Panc1 (cell line): ENCODE results near the gene GOLGA1. TPM values are rescaled to one million over a fixed set of nuclear protein-coding genes. Genes with fewer than 3 reads are reported as not detected.

Source experiments
- ATAC-seq: fragments of 200-7000 bp; cut with Tn5 transposase; 2 replicates; pipeline ENCODE4 v1.9.1; 2020; ENCODE audit warnings: mild to moderate bottlenecking, moderate library complexity
- BruUV-seq: library from RNA; stranded (reverse); fragments of 400-500 nt; replicated peaks from 2 replicates; lab custom pipeline; 2021; lab: Mats Ljungman, UMichigan
- CTCF ChIA-PET: fragments of 300-600 bp; sonication (Branson Sonifier 250); formaldehyde crosslinking; loops from one replicate; lab custom pipeline; 2022; ENCODE audit warnings: antibody characterized with exemption; lab: Charles Lee
- POLR2A ChIA-PET: fragments of 300-600 bp; sonication (Branson Sonifier 250); formaldehyde crosslinking; loops from one replicate; lab custom pipeline; 2022; ENCODE audit warnings: antibody characterized with exemption; lab: Charles Lee
- DNase-seq: peaks from one replicate; pipeline ENCODE4 v3.0.0-alpha.2; 2010; ENCODE audit warnings: low read depth, low spot score
- H3K27ac ChIP-seq: 2 replicates; pipeline ENCODE4 v1.5.1; 2011; ENCODE audit warnings: mild to moderate bottlenecking, low read length, inconsistent platforms
- H3K27me3 ChIP-seq: fragments of 200-500 bp; sonication (Bioruptor generic); 2 replicates; pipeline ENCODE4 v1.6.0; 2014; ENCODE audit warnings: low read length, inconsistent platforms; ENCODE audit not compliant: control insufficient read depth, insufficient read depth
- H3K36me3 ChIP-seq: fragments of 200-500 bp; sonication (Bioruptor generic); 2 replicates; pipeline ENCODE4 v1.5.1; 2014; ENCODE audit warnings: inconsistent platforms, mild to moderate bottlenecking, low read length, moderate library complexity; ENCODE audit not compliant: control insufficient read depth, insufficient read depth
- H3K4me1 ChIP-seq: 2 replicates; pipeline ENCODE4 v1.5.1; 2011; ENCODE audit warnings: inconsistent platforms, mild to moderate bottlenecking, low read length, moderate library complexity; ENCODE audit not compliant: control insufficient read depth, insufficient read depth
- H3K4me3 ChIP-seq, 2 experiments: 2 replicates each; pipeline ENCODE4 v1.5.1; 2011 to 2012; ENCODE audit warnings: low read depth in 2 of 2, low read length in 2 of 2, mild to moderate bottlenecking in 2 of 2, inconsistent platforms in 1 of 2, moderate library complexity in 1 of 2
- H3K9me3 ChIP-seq: fragments of 200-500 bp; sonication (Bioruptor generic); 2 replicates; pipeline ENCODE4 v1.5.1; 2014; ENCODE audit warnings: low read depth, mild to moderate bottlenecking, inconsistent platforms, low read length, moderate library complexity; ENCODE audit not compliant: control insufficient read depth, insufficient read depth
- CTCF ChIP-seq: fragments of 450-650 bp; IDR thresholded peaks from 2 replicates; pipeline ENCODE4 v1.5.1; 2017; ENCODE audit warnings: mild to moderate bottlenecking
- POLR2AphosphoS5 ChIP-seq: IDR thresholded peaks from 2 replicates; pipeline ENCODE4 v1.6.1; 2012; ENCODE audit warnings: mild to moderate bottlenecking, low read depth, low read length, moderate library complexity
- REST ChIP-seq, 2 experiments: IDR thresholded peaks; 2 replicates each; pipeline ENCODE4 v1.6.1; 2011 to 2012; ENCODE audit warnings: low read depth in 2 of 2, control low read depth in 1 of 2, low read length in 1 of 2, mild to moderate bottlenecking in 1 of 2, moderate library complexity in 1 of 2; ENCODE audit not compliant: insufficient read depth in 1 of 2
- SIN3A ChIP-seq: IDR thresholded peaks from 2 replicates; pipeline ENCODE4 v1.6.1; 2012; ENCODE audit warnings: low read depth, mild to moderate bottlenecking, low read length, moderate library complexity, borderline replicate concordance; ENCODE audit not compliant: insufficient read depth
- TCF7L2 ChIP-seq: IDR thresholded peaks from 2 replicates; pipeline ENCODE4 v1.6.1; 2011; ENCODE audit warnings: mild to moderate bottlenecking, low read depth, low read length, inconsistent platforms
- in situ Hi-C: cut with HindIII; loops from 2 replicates; pipeline ENCODE4 v1.10.0; 2016; ENCODE audit warnings: low sequenced_read_pairs, low pct_unique_long_range_greater_than_20kb
- intact Hi-C: fragments of 100-400 bp; cut with micrococcal nuclease; formaldehyde crosslinking; loops from one replicate; pipeline ENCODE4 v1.10.0; 2022; ENCODE audit not compliant: unreplicated experiment
- total RNA-seq: library from RNA; stranded (reverse); gene quantifications from one replicate; pipeline ENCODE4 v1.2.1, GENCODE V29; 2021; ENCODE audit not compliant: unreplicated experiment

GOLGA1 gene
- total RNA-seq, 1 experiment from 2014 or later: 15.5 TPM

GRCh38 chr9:124906966-124907365, 33.9 kb downstream of the GOLGA1 start:
- DNase-seq (no peak), ATAC-seq (no peak)
- H3K27me3 ChIP-seq: no peaks in the 10 kb centered on the region
- no peak overlapping the region for H3K27ac ChIP-seq
- no TSS peak for BruUV-seq
- TF ChIP-seq POLR2AphosphoS5: no peak
- TF ChIP-seq TCF7L2: no peak
- TF ChIP-seq CTCF: no peak
- TF ChIP-seq SIN3A: no peak
- no peak for TF ChIP-seq REST (IDR thresholded peaks at IDR 0.05; ENCODE audit: insufficient read depth in 1 of 2, low read depth in 2 of 2, low read length in 1 of 2)
- in situ Hi-C loops: no loop called here
- H3K4me1 ChIP-seq: no peaks in the 10 kb centered on the region
- H3K4me3 ChIP-seq: no peak overlapping the region
- no peaks in the 10 kb centered on the region for H3K36me3 ChIP-seq
- no peaks in the 10 kb centered on the region for H3K9me3 ChIP-seq
- ChIA-PET CTCF (no interaction called here), POLR2A (no interaction called here)
- intact Hi-C loops: no loop called here

- in situ Hi-C loops: no loop called here
These were observed 41.0 kb downstream of the GOLGA1 start for GRCh38 chr9:124899845-124900244.

More at GRCh38 chr9:124899845-124900244, 41.0 kb downstream of the GOLGA1 start:
- CTCF ChIA-PET: no interaction called here
- no peak for DNase-seq
- no TSS peak for BruUV-seq
- Histone ChIP-seq H3K9me3 (no peaks in the 10 kb centered on the region), H3K27ac (no peak overlapping the region), H3K4me1 (no peaks in the 10 kb centered on the region), H3K36me3 (no peaks in the 10 kb centered on the region; the same call in 1 of the 2 replicates), H3K27me3 (no peaks in the 10 kb centered on the region), H3K4me3 (no peak overlapping the region)
- POLR2A ChIA-PET: no interaction called here
- no peak for ATAC-seq
- no peak for TF ChIP-seq CTCF
- intact Hi-C loops: no loop called here
